IMR-90 (cell line): ENCODE results near the gene APP. TPM values are rescaled to one million over a fixed set of nuclear protein-coding genes. Genes with fewer than 3 reads are reported as not detected.

Source experiments
- ATAC-seq: fragments of 200-7000 bp; cut with Tn5 transposase; 2 replicates; pipeline ENCODE4 v1.9.1; 2020; ENCODE audit warnings: low read depth, mild to moderate bottlenecking, moderate library complexity
- BruUV-seq: library from RNA; stranded (reverse); fragments of 400-500 nt; replicated peaks from 2 replicates; lab custom pipeline; 2021; lab: Mats Ljungman, UMichigan
- CTCF ChIA-PET: fragments of 300-600 bp; formaldehyde crosslinking; extraction: SDS; loops from one replicate; lab custom pipeline; 2021; ENCODE audit warnings: antibody characterized with exemption; lab: Yijun Ruan, JAX
- POLR2A ChIA-PET: fragments of 300-600 bp; sonication (Branson Sonifier 250); formaldehyde crosslinking; loops from one replicate; lab custom pipeline; 2022; ENCODE audit warnings: antibody characterized with exemption; ENCODE audit not compliant: unreplicated experiment; lab: Charles Lee
- DNase-seq: peaks from one replicate; pipeline ENCODE4 v3.0.0; 2013
- H2AFZ ChIP-seq: replicated peaks from 2 replicates; pipeline ENCODE3; 2013; ENCODE audit warnings: low read length, mild to moderate bottlenecking; ENCODE audit not compliant: poor library complexity
- H2AK5ac ChIP-seq: 2 replicates; pipeline ENCODE4 v1.6.1; 2013; ENCODE audit warnings: low read depth, low read length, inconsistent platforms
- H2AK9ac ChIP-seq: replicated peaks from 2 replicates; pipeline ENCODE3; 2013; ENCODE audit warnings: mild to moderate bottlenecking, low read depth, low read length, moderate library complexity; ENCODE audit not compliant: poor library complexity
- H2BK120ac ChIP-seq: 2 replicates; pipeline ENCODE4 v1.6.1; 2013; ENCODE audit warnings: low read depth, low read length, inconsistent platforms
- H2BK15ac ChIP-seq: 3 replicates; pipeline ENCODE4 v1.6.1; 2013; ENCODE audit warnings: low read depth, low read length, inconsistent platforms
- H2BK20ac ChIP-seq: 2 replicates; pipeline ENCODE4 v1.6.1; 2013; ENCODE audit warnings: low read depth, mild to moderate bottlenecking, inconsistent platforms, low read length, moderate library complexity
- H2BK5ac ChIP-seq: 2 replicates; pipeline ENCODE4 v1.6.1; 2013; ENCODE audit warnings: mild to moderate bottlenecking, low read depth, low read length, inconsistent platforms; ENCODE audit not compliant: poor library complexity, severe bottlenecking
- H3K14ac ChIP-seq: replicated peaks from 2 replicates; pipeline ENCODE4 v1.6.1; 2013; ENCODE audit warnings: low read depth, low read length, inconsistent platforms
- H3K18ac ChIP-seq: 2 replicates; pipeline ENCODE4 v1.6.1; 2013; ENCODE audit warnings: low read depth, low read length, control low read depth
- H3K23ac ChIP-seq: 2 replicates; pipeline ENCODE4 v1.6.1; 2013; ENCODE audit warnings: low read depth, low read length, inconsistent platforms
- H3K27ac ChIP-seq: 2 replicates; pipeline ENCODE4 v1.5.1; 2013; ENCODE audit warnings: mild to moderate bottlenecking, control low read depth, low read length; ENCODE audit not compliant: insufficient read depth
- H3K27me3 ChIP-seq: 2 replicates; pipeline ENCODE4 v1.6.1; 2013; ENCODE audit warnings: low read length; ENCODE audit not compliant: control insufficient read depth, insufficient read depth
- H3K36me3 ChIP-seq: 2 replicates; pipeline ENCODE4 v1.6.1; 2013; ENCODE audit warnings: low read length, mixed read lengths; ENCODE audit not compliant: control insufficient read depth, insufficient read depth
- H3K4ac ChIP-seq: 2 replicates; pipeline ENCODE4 v1.6.1; 2013; ENCODE audit warnings: low read depth, low read length, inconsistent platforms
- H3K4me1 ChIP-seq: 2 replicates; pipeline ENCODE4 v1.6.1; 2013; ENCODE audit warnings: low read length, mixed read lengths; ENCODE audit not compliant: control insufficient read depth, insufficient read depth
- H3K4me2 ChIP-seq: 2 replicates; pipeline ENCODE4 v1.6.1; 2013; ENCODE audit warnings: low read depth, mild to moderate bottlenecking, control low read depth, low read length, moderate library complexity
- H3K4me3 ChIP-seq: 2 replicates; pipeline ENCODE4 v1.5.1; 2013; ENCODE audit warnings: low read depth, mild to moderate bottlenecking, control low read depth, low read length, moderate library complexity; ENCODE audit not compliant: insufficient read depth
- H3K56ac ChIP-seq: 2 replicates; pipeline ENCODE4 v1.6.1; 2013; ENCODE audit warnings: low read length, inconsistent platforms; ENCODE audit not compliant: insufficient read depth; ENCODE audit errors: extremely low read depth
- H3K79me1 ChIP-seq, 2 experiments: 2 replicates each; pipeline ENCODE4 v1.6.1; 2013; ENCODE audit warnings: low read length in 2 of 2, inconsistent platforms in 1 of 2, low read depth in 1 of 2
- H3K9ac ChIP-seq: 2 replicates; pipeline ENCODE4 v1.6.1; 2013; ENCODE audit warnings: low read depth, low read length, control low read depth
- H3K9me1 ChIP-seq: 2 replicates; pipeline ENCODE4 v1.6.1; 2013; ENCODE audit warnings: low read length, inconsistent platforms; ENCODE audit not compliant: insufficient read depth
- H3K9me3 ChIP-seq: 2 replicates; pipeline ENCODE4 v1.6.1; 2013; ENCODE audit warnings: low read length; ENCODE audit not compliant: control insufficient read depth, insufficient read depth
- H4K20me1 ChIP-seq: 2 replicates; pipeline ENCODE4 v1.6.1; 2013; ENCODE audit warnings: low read length, inconsistent platforms; ENCODE audit not compliant: insufficient read depth
- H4K5ac ChIP-seq: 2 replicates; pipeline ENCODE4 v1.6.1; 2013; ENCODE audit warnings: mild to moderate bottlenecking, low read depth, low read length, control low read depth
- H4K8ac ChIP-seq, 2 experiments: 2 replicates each; pipeline ENCODE4 v1.6.1; 2013; ENCODE audit warnings: low read depth in 2 of 2, low read length in 2 of 2, control low read depth in 1 of 2, inconsistent platforms in 1 of 2
- H4K91ac ChIP-seq: 2 replicates; pipeline ENCODE4 v1.6.1; 2013; ENCODE audit warnings: low read depth, low read length, inconsistent platforms; ENCODE audit not compliant: insufficient read depth
- BHLHE40 ChIP-seq: fragments of 150-350 bp; IDR thresholded peaks from 2 replicates; pipeline ENCODE4 v1.6.1; 2016; ENCODE audit warnings: mild to moderate bottlenecking, low read depth, low read length
- CHD1 ChIP-seq: IDR thresholded peaks from 2 replicates; pipeline ENCODE4 v1.6.1; 2012; ENCODE audit warnings: low read depth, low read length, improper control_type of control experiment
- FOS ChIP-seq: fragments of 150-350 bp; IDR thresholded peaks from 2 replicates; pipeline ENCODE4 v1.6.1; 2016; ENCODE audit warnings: low read depth, low read length
- MAFK ChIP-seq: IDR thresholded peaks from 2 replicates; pipeline ENCODE4 v1.6.1; 2012; ENCODE audit warnings: low read depth, low read length, improper control_type of control experiment
- MAZ ChIP-seq: IDR thresholded peaks from 2 replicates; pipeline ENCODE4 v1.6.1; 2012; ENCODE audit warnings: low read depth, mild to moderate bottlenecking, low read length, improper control_type of control experiment, moderate library complexity, borderline replicate concordance
- MXI1 ChIP-seq: IDR thresholded peaks from 2 replicates; pipeline ENCODE4 v1.6.1; 2012; ENCODE audit warnings: low read depth, mild to moderate bottlenecking, low read length, moderate library complexity, borderline replicate concordance
- NFE2L2 ChIP-seq: fragments of 150-350 bp; IDR thresholded peaks from 2 replicates; pipeline ENCODE4 v1.6.1; 2016; ENCODE audit warnings: low read depth, mild to moderate bottlenecking, low read length
- RCOR1 ChIP-seq: IDR thresholded peaks from 2 replicates; pipeline ENCODE4 v1.6.1; 2012; ENCODE audit warnings: mild to moderate bottlenecking, low read length, improper control_type of control experiment; ENCODE audit not compliant: insufficient replicate concordance
- WGBS, 2 experiments: methylation state at CpG; one replicate each; pipeline versions ENCODE4 v1.1.5 to v1.1.7; 2013; ENCODE audit warnings: missing lambda C conversion rate in 2 of 2; ENCODE audit not compliant: insufficient read length in 1 of 2; ENCODE audit errors: extremely low coverage in 2 of 2; 5-methylcytosine and 5-hydroxymethylcytosine counted together
- dilution Hi-C: fragments of 300-500 bp; cut with HindIII; formaldehyde crosslinking; loops from one replicate; pipeline ENCODE4 v1.14.3; 2018; ENCODE audit warnings: low sequenced_read_pairs; ENCODE audit not compliant: unreplicated experiment
- in situ Hi-C: fragments of 300-500 bp; cut with MboI; formaldehyde crosslinking; loops from 3 replicates; pipeline ENCODE4 v1.14.3; 2019; ENCODE audit warnings: low sequenced_read_pairs, inconsistent platforms, mixed read lengths
- intact Hi-C: fragments of 100-400 bp; cut with micrococcal nuclease; formaldehyde crosslinking; loops from 2 replicates; pipeline ENCODE4 v1.10.0; 2022
- polyA plus RNA-seq, 3 experiments: library from polyadenylated mRNA; depleted of rRNA; stranded (reverse); fragments of >200 nt; gene quantifications; 2 replicates each; pipeline ENCODE4 v1.2.3, GENCODE V29; 2012; ENCODE audit warnings: low replicate concordance in 1 of 3
- total RNA-seq: library from RNA; depleted of rRNA; stranded (reverse); fragments of >200 nt; gene quantifications from 2 replicates; pipeline ENCODE4 v1.2.3, GENCODE V29; 2012
- TF ChIP-seq, protein P1 (sequence below): fragments of 150-350 bp; IDR thresholded peaks from 2 replicates; pipeline ENCODE4 v1.6.1; 2017; ENCODE audit warnings: mild to moderate bottlenecking, antibody characterized with exemption, low read length, low read depth
- TF ChIP-seq, protein P2 (sequence below): fragments of 150-350 bp; IDR thresholded peaks from 2 replicates; pipeline ENCODE4 v1.6.1; 2016; ENCODE audit warnings: low read depth, mild to moderate bottlenecking, low read length, moderate library complexity, borderline replicate concordance
- TF ChIP-seq, protein P3 (sequence below): conservative IDR thresholded peaks from 2 replicates; pipeline ENCODE4 v1.5.1; 2012; ENCODE audit warnings: mild to moderate bottlenecking, low read depth, low read length, improper control_type of control experiment

The APP gene
- total and polyA plus RNA-seq, 2 of the 4 experiments (the other 2 are of a cell fraction) = 191 to 530 TPM

GRCh38 chr21:25862112-25862511, 308.5 kb downstream of the APP start:
- H3K27me3 ChIP-seq = peaks cover 5% of the 10 kb centered on the region; the same call in 1 of the 2 replicates
- H3K27ac ChIP-seq = no peak overlapping the region
- H3K18ac ChIP-seq = no peak overlapping the region
- TF ChIP-seq, protein P1, sequence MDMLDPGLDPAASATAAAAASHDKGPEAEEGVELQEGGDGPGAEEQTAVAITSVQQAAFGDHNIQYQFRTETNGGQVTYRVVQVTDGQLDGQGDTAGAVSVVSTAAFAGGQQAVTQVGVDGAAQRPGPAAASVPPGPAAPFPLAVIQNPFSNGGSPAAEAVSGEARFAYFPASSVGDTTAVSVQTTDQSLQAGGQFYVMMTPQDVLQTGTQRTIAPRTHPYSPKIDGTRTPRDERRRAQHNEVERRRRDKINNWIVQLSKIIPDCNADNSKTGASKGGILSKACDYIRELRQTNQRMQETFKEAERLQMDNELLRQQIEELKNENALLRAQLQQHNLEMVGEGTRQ = no peak
- TF ChIP-seq MAZ (no peak), FOS (no peak), NFE2L2 (no peak), RCOR1 (no peak), CHD1 (no peak), MXI1 (no peak), BHLHE40 (no peak), MAFK (no peak)
- TF ChIP-seq, protein P2, sequence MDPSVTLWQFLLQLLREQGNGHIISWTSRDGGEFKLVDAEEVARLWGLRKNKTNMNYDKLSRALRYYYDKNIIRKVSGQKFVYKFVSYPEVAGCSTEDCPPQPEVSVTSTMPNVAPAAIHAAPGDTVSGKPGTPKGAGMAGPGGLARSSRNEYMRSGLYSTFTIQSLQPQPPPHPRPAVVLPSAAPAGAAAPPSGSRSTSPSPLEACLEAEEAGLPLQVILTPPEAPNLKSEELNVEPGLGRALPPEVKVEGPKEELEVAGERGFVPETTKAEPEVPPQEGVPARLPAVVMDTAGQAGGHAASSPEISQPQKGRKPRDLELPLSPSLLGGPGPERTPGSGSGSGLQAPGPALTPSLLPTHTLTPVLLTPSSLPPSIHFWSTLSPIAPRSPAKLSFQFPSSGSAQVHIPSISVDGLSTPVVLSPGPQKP = no peak
- TF ChIP-seq, protein P3, sequence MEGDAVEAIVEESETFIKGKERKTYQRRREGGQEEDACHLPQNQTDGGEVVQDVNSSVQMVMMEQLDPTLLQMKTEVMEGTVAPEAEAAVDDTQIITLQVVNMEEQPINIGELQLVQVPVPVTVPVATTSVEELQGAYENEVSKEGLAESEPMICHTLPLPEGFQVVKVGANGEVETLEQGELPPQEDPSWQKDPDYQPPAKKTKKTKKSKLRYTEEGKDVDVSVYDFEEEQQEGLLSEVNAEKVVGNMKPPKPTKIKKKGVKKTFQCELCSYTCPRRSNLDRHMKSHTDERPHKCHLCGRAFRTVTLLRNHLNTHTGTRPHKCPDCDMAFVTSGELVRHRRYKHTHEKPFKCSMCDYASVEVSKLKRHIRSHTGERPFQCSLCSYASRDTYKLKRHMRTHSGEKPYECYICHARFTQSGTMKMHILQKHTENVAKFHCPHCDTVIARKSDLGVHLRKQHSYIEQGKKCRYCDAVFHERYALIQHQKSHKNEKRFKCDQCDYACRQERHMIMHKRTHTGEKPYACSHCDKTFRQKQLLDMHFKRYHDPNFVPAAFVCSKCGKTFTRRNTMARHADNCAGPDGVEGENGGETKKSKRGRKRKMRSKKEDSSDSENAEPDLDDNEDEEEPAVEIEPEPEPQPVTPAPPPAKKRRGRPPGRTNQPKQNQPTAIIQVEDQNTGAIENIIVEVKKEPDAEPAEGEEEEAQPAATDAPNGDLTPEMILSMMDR = no peak
- no peak overlapping the region for H4K8ac ChIP-seq
- intact Hi-C loops = loop anchor here (5.0 kb wide), 1 partner anchor 255 kb away; the partner anchor contains the start of gene MRPL39
- H3K4me1 ChIP-seq = peaks cover 4% of the 10 kb centered on the region
- H3K4me2 ChIP-seq = no peak overlapping the region
- H4K5ac ChIP-seq = no peak overlapping the region
- H3K9me3 ChIP-seq = peaks cover 5% of the 10 kb centered on the region; the same call in 1 of the 2 replicates
- no peak overlapping the region for H3K23ac ChIP-seq
- dilution Hi-C loops = no loop called here
- CTCF ChIA-PET = interaction anchor here (0.5 to 1.5 kb wide), 2 partner anchors 12 to 41 kb away, joined by 3 read pairs; no protein-coding TSS in a partner anchor
- ATAC-seq (no peak), DNase-seq (no peak)
- no peaks in the 10 kb centered on the region for H3K36me3 ChIP-seq
- no peaks in the 10 kb centered on the region for H3K9me1 ChIP-seq
- no peak overlapping the region for H3K14ac ChIP-seq
- H2AFZ ChIP-seq = no peak overlapping the region
- no peaks in the 10 kb centered on the region for H4K20me1 ChIP-seq
- 80% methylated on average over 1 of the region's 3 CpGs; no CpG with 5 or more reads in 1 of the 2 experiments for WGBS, 2 experiments
- in situ Hi-C loops = loop anchor here (5.0 kb wide), 1 partner anchor 255 kb away; the partner anchor contains the start of gene MRPL39
- POLR2A ChIA-PET = no interaction called here
- H2BK15ac ChIP-seq = no peak overlapping the region
- no peak overlapping the region for H2BK120ac ChIP-seq
- no peak overlapping the region for H3K4ac ChIP-seq
- H3K4me3 ChIP-seq = no peak overlapping the region
- no peaks in the 10 kb centered on the region for H3K79me1 ChIP-seq
- no peak overlapping the region for H3K56ac ChIP-seq
- H2AK9ac ChIP-seq = no peak overlapping the region
- no peak overlapping the region for H2AK5ac ChIP-seq
- H2BK5ac ChIP-seq = no peak overlapping the region
- H4K91ac ChIP-seq = no peak overlapping the region
- H3K9ac ChIP-seq = no peak overlapping the region
- no TSS peak for BruUV-seq
- no peak overlapping the region for H2BK20ac ChIP-seq
